ENCODE results near the gene RRP1.

Gene RRP1

GRCh38 chr21:43789276-43790009 lies at the start of gene RRP1:
TSS of gene RRP1 (plus strand) at chr21:43789577. CDS start at chr21:43789630, 53 bp downstream.
- no peak for FAIRE-seq

- no peak for FAIRE-seq
These were observed 49.5 kb upstream of the RRP1 start for GRCh38 chr21:43739621-43740435.

- no peak for FAIRE-seq
These were observed 48.8 kb upstream of the RRP1 start for GRCh38 chr21:43740497-43741156.

GRCh38 chr21:43741423-43742096 lies 47.8 kb upstream of the RRP1 start:
- FAIRE-seq: no peak

- FAIRE-seq: no peak
These were observed 45.4 kb upstream of the RRP1 start for GRCh38 chr21:43743947-43744346.

GRCh38 chr21:43744725-43745124 lies 44.7 kb upstream of the RRP1 start:
- no peak for FAIRE-seq

- FAIRE-seq: no peak
These were observed 43.4 kb upstream of the RRP1 start for GRCh38 chr21:43745772-43746517.

- FAIRE-seq: no peak
These were observed 40.8 kb upstream of the RRP1 start for GRCh38 chr21:43748622-43749021.

GRCh38 chr21:43749651-43750262 lies 39.6 kb upstream of the RRP1 start:
- no peak for FAIRE-seq

GRCh38 chr21:43750339-43751033 lies 38.9 kb upstream of the RRP1 start:
- no peak for FAIRE-seq

- FAIRE-seq: no peak
These were observed 37.3 kb upstream of the RRP1 start for GRCh38 chr21:43751955-43752591.

GRCh38 chr21:43752758-43753438 lies 36.5 kb upstream of the RRP1 start:
- peak; percentile 38 for FAIRE-seq

GRCh38 chr21:43753439-43753799 lies 36.0 kb upstream of the RRP1 start:
- no peak for FAIRE-seq

- no peak for FAIRE-seq
These were observed 34.2 kb upstream of the RRP1 start for GRCh38 chr21:43754948-43755781.

GRCh38 chr21:43755820-43756594 lies 33.4 kb upstream of the RRP1 start:
- FAIRE-seq: no peak

GRCh38 chr21:43757601-43758000 lies 31.8 kb upstream of the RRP1 start:
- FAIRE-seq: no peak

- no peak for FAIRE-seq
These were observed 31.2 kb upstream of the RRP1 start for GRCh38 chr21:43758111-43758641.

GRCh38 chr21:43758811-43759210 lies 30.6 kb upstream of the RRP1 start:
- FAIRE-seq: no peak

Data from islet of Langerhans (tissue), 1 donor.